ENCODE measurements around the gene LDB1. TPM values are rescaled to one million over a fixed set of nuclear protein-coding genes. Genes with fewer than 3 reads are reported as not detected.

The LDB1 gene
- total and polyA plus RNA-seq, 2 of the 13 experiments (the other 11 are each of a cell fraction or from before 2014, with no cell fraction given), result 17.2 to 45.5 TPM

DNA sequence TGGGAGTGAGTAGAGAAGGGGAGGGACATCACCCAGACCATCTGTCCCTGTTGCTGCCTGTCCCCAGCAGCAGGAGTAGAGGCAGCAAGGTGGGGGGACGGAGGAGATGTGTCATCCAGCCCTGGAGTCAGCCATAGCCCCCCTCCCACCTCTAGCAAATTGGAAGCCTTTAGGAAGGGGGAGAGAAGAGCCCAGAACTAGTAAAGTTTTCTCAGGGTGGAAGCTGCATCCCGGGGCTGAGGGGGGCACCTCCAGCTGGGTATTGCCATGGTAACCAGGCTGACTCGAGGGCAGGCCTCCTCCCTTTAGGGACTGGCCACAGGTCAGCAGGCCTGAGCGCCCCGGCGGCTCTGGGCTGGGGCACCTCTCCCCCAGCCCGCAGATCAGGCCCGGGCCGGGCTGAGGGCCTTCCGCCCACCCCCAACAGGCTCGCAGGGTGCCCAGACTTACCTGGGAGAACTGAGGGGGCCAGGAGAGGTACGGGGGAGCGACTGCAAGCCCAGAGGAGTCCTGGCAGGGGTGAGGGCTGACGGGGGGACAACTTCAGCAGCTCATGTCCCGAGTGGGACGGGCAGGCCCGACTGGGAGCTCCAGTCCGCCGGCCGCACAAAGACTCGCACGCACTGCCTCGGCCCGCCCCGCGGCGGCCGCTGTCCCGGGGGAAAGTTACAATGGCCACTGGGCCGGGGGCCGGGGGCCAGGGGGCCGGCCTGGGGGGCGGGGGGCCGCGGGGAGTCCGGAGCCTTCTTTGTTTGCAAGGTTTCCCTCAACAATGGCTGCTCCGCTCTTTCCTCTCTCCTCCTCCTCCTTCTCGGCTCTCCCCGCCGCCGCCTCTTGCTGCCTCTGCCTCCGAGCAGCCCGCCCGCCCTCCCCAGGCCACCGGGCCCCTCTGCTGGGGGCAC is 6.0 kb downstream of the LDB1 start (continued):
- TF ChIP-seq ZNF720 (CRISPR knock-in tag; IDR thresholded peaks at IDR 0.05), result no peak
- TF ChIP-seq TAF1 (CRISPR knock-in tag; IDR thresholded peaks at IDR 0.05), result no peak
- peak; percentile 40; the same call in 1 of the 2 replicates for TF ChIP-seq ZNF20 (CRISPR knock-in tag; IDR thresholded peaks at IDR 0.05)
- no peak for TF ChIP-seq JUN (CRISPR knock-in tag; IDR thresholded peaks at IDR 0.05)
- no peak for TF ChIP-seq HNRNPK (IDR thresholded peaks at IDR 0.05; ENCODE audit: low read depth, low read length, poor library complexity, severe bottlenecking)
- 0 out of 2 replicates have a peak, but pooled peaks have one; percentile 25 for TF ChIP-seq ZBTB2 (CRISPR knock-in tag; IDR thresholded peaks at IDR 0.05; ENCODE audit: low read depth)
- no peak for TF ChIP-seq HES4 (CRISPR knock-in tag; IDR thresholded peaks at IDR 0.05; ENCODE audit: borderline replicate concordance)
- no peak for TF ChIP-seq RAD51 (IDR thresholded peaks at IDR 0.05; ENCODE audit: borderline replicate concordance)
- TF ChIP-seq AFF4 (CRISPR knock-in tag; IDR thresholded peaks at IDR 0.05), result no peak
- no peak for TF ChIP-seq ZNF672 (CRISPR knock-in tag; IDR thresholded peaks at IDR 0.05)
- TF ChIP-seq SAFB2 (CRISPR knock-in tag; IDR thresholded peaks at IDR 0.05; ENCODE audit: borderline replicate concordance, low read depth), result no peak
- TF ChIP-seq ZNF607 (CRISPR knock-in tag; IDR thresholded peaks at IDR 0.05; ENCODE audit: borderline replicate concordance), result 0 out of 2 replicates have a peak, but pooled peaks have one; percentile 24
- TF ChIP-seq MAF1 (CRISPR knock-in tag; IDR thresholded peaks at IDR 0.05; ENCODE audit: borderline replicate concordance), result no peak
- TF ChIP-seq NR2F6 (IDR thresholded peaks at IDR 0.05), result no peak
- no peak for TF ChIP-seq NR2F6 (CRISPR knock-in tag; IDR thresholded peaks at IDR 0.05)
- TF ChIP-seq, protein P1, sequence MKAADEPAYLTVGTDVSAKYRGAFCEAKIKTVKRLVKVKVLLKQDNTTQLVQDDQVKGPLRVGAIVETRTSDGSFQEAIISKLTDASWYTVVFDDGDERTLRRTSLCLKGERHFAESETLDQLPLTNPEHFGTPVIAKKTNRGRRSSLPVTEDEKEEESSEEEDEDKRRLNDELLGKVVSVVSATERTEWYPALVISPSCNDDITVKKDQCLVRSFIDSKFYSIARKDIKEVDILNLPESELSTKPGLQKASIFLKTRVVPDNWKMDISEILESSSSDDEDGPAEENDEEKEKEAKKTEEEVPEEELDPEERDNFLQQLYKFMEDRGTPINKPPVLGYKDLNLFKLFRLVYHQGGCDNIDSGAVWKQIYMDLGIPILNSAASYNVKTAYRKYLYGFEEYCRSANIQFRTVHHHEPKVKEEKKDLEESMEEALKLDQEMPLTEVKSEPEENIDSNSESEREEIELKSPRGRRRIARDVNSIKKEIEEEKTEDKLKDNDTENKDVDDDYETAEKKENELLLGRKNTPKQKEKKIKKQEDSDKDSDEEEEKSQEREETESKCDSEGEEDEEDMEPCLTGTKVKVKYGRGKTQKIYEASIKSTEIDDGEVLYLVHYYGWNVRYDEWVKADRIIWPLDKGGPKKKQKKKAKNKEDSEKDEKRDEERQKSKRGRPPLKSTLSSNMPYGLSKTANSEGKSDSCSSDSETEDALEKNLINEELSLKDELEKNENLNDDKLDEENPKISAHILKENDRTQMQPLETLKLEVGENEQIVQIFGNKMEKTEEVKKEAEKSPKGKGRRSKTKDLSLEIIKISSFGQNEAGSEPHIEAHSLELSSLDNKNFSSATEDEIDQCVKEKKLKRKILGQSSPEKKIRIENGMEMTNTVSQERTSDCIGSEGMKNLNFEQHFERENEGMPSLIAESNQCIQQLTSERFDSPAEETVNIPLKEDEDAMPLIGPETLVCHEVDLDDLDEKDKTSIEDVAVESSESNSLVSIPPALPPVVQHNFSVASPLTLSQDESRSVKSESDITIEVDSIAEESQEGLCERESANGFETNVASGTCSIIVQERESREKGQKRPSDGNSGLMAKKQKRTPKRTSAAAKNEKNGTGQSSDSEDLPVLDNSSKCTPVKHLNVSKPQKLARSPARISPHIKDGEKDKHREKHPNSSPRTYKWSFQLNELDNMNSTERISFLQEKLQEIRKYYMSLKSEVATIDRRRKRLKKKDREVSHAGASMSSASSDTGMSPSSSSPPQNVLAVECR (CRISPR knock-in tag; IDR thresholded peaks at IDR 0.05; ENCODE audit: borderline replicate concordance), result peak; percentile 23; the same call in 1 of the 2 replicates
- peak; percentile 19; the same call in 1 of the 2 replicates for TF ChIP-seq SIN3A (IDR thresholded peaks at IDR 0.05; ENCODE audit: borderline replicate concordance, low read depth, low read length)
- TF ChIP-seq, protein P2, sequence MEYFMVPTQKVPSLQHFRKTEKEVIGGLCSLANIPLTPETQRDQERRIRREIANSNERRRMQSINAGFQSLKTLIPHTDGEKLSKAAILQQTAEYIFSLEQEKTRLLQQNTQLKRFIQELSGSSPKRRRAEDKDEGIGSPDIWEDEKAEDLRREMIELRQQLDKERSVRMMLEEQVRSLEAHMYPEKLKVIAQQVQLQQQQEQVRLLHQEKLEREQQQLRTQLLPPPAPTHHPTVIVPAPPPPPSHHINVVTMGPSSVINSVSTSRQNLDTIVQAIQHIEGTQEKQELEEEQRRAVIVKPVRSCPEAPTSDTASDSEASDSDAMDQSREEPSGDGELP (IDR thresholded peaks at IDR 0.05; ENCODE audit: borderline replicate concordance, low read depth), result peak; percentile 82
- no peak for TF ChIP-seq ZNF713 (CRISPR knock-in tag; IDR thresholded peaks at IDR 0.05)
